Activated B cell treated with CpG ODN at 0.5 μM for 24 hours (primary cell): ENCODE measurements around the gene MKX. TPM values are rescaled to one million over a fixed set of nuclear protein-coding genes. Genes with fewer than 3 reads are reported as not detected.

Experiments used
- ATAC-seq: fragments of 200-7000 bp; cut with Tn5 transposase; one replicate; pipeline ENCODE4 v1.10.0; 2021; ENCODE audit warnings: low read depth, mild to moderate bottlenecking, moderate library complexity
- CTCF ChIA-PET: fragments of 350-600 bp; sonication (Branson Sonifier 250); formaldehyde crosslinking; loops from one replicate; lab custom pipeline; 2021; ENCODE audit warnings: antibody characterized with exemption; lab: Charles Lee
- POLR2A ChIA-PET: fragments of 350-600 bp; sonication (Branson Sonifier 250); formaldehyde crosslinking; loops from one replicate; lab custom pipeline; 2021; ENCODE audit warnings: antibody characterized with exemption; lab: Charles Lee
- DNase-seq: peaks from one replicate; pipeline ENCODE4 v3.0.0; 2022
- H3K27ac Mint-ChIP-seq: one replicate; pipeline ENCODE4 v1.8.0; 2020; ENCODE audit warnings: mixed read lengths
- H3K27me3 Mint-ChIP-seq: one replicate; pipeline ENCODE4 v1.8.0; 2021; ENCODE audit warnings: mixed read lengths
- H3K36me3 Mint-ChIP-seq: one replicate; pipeline ENCODE4 v1.8.0; 2021; ENCODE audit warnings: low read depth, mixed read lengths
- H3K4me1 Mint-ChIP-seq: one replicate; pipeline ENCODE4 v1.8.0; 2021; ENCODE audit warnings: mixed read lengths
- H3K4me3 Mint-ChIP-seq: one replicate; pipeline ENCODE4 v1.8.0; 2020; ENCODE audit warnings: mild to moderate bottlenecking, mixed read lengths
- H3K9me3 Mint-ChIP-seq: one replicate; pipeline ENCODE4 v1.8.0; 2020; ENCODE audit warnings: mixed read lengths
- CTCF ChIP-seq: fragments of 200-600 bp; IDR thresholded peaks from one replicate; pipeline ENCODE4 v1.8.0; 2022; ENCODE audit warnings: antibody characterized with exemption, mild to moderate bottlenecking
- intact Hi-C: fragments of 100-400 bp; cut with micrococcal nuclease; formaldehyde crosslinking; loops from one replicate; pipeline ENCODE4 v1.15.1; 2024
- total RNA-seq: library from RNA; stranded (reverse); gene quantifications from 2 replicates; pipeline ENCODE4 v1.2.3, GENCODE V29; 2022

The MKX gene
- total RNA-seq, 1 donor from 2014 or later, result not detected

- peaks cover 6% of the 10 kb centered on the region for H3K9me3 Mint-ChIP-seq
- intact Hi-C loops, result no loop called here
- no peaks in the 10 kb centered on the region for H3K4me1 Mint-ChIP-seq
- H3K27ac Mint-ChIP-seq, result no peak overlapping the region
- TF ChIP-seq CTCF, result no peak
- CTCF ChIA-PET, result no interaction called here
- ATAC-seq, result no peak
- POLR2A ChIA-PET, result no interaction called here
- H3K27me3 Mint-ChIP-seq, result peaks cover 22% of the 10 kb centered on the region
- H3K4me3 Mint-ChIP-seq, result no peak overlapping the region
- H3K36me3 Mint-ChIP-seq, result no peaks in the 10 kb centered on the region
- DNase-seq, result no peak
These were observed 33.9 kb upstream of the MKX start for GRCh38 chr10:27779462-27780015.

- DNase-seq, result no peak
- ChIA-PET CTCF (no interaction called here), POLR2A (no interaction called here)
- Mint-ChIP-seq H3K36me3 (no peaks in the 10 kb centered on the region), H3K27ac (no peak overlapping the region), H3K4me1 (no peaks in the 10 kb centered on the region), H3K4me3 (no peak overlapping the region), H3K9me3 (no peaks in the 10 kb centered on the region), H3K27me3 (peaks cover 44% of the 10 kb centered on the region)
- no peak for ATAC-seq
- intact Hi-C loops, result no loop called here
- TF ChIP-seq CTCF, result no peak
These were observed 29.2 kb upstream of the MKX start for GRCh38 chr10:27774831-27775230.

GRCh38 chr10:27771231-27771630 lies 25.6 kb upstream of the MKX start:
- H3K36me3 Mint-ChIP-seq, result no peaks in the 10 kb centered on the region
- no peak for ATAC-seq
- ChIA-PET POLR2A (no interaction called here), CTCF (no interaction called here)
- intact Hi-C loops, result no loop called here
- no peaks in the 10 kb centered on the region for H3K9me3 Mint-ChIP-seq
- peaks cover 34% of the 10 kb centered on the region for H3K27me3 Mint-ChIP-seq
- H3K4me1 Mint-ChIP-seq, result no peaks in the 10 kb centered on the region
- no peak overlapping the region for H3K4me3 Mint-ChIP-seq
- H3K27ac Mint-ChIP-seq, result no peak overlapping the region
- TF ChIP-seq CTCF, result no peak
- DNase-seq, result no peak

GRCh38 chr10:27770181-27770580 lies 24.6 kb upstream of the MKX start:
- no peak for TF ChIP-seq CTCF
- ATAC-seq, result no peak
- Mint-ChIP-seq H3K9me3 (no peaks in the 10 kb centered on the region), H3K4me3 (no peak overlapping the region), H3K36me3 (no peaks in the 10 kb centered on the region), H3K4me1 (no peaks in the 10 kb centered on the region), H3K27ac (no peak overlapping the region), H3K27me3 (peaks cover 32% of the 10 kb centered on the region)
- ChIA-PET POLR2A (no interaction called here), CTCF (no interaction called here)
- intact Hi-C loops, result no loop called here
- DNase-seq, result no peak

GRCh38 chr10:27760867-27761266 lies 15.2 kb upstream of the MKX start:
- POLR2A ChIA-PET, result no interaction called here
- no peaks in the 10 kb centered on the region for H3K36me3 Mint-ChIP-seq
- H3K4me1 Mint-ChIP-seq, result no peaks in the 10 kb centered on the region
- peaks cover 8% of the 10 kb centered on the region for H3K27me3 Mint-ChIP-seq
- no peak overlapping the region for H3K27ac Mint-ChIP-seq
- DNase-seq, result no peak
- no peak for TF ChIP-seq CTCF
- H3K9me3 Mint-ChIP-seq, result no peaks in the 10 kb centered on the region
- no peak overlapping the region for H3K4me3 Mint-ChIP-seq
- no peak for ATAC-seq
- CTCF ChIA-PET, result no interaction called here
- intact Hi-C loops, result no loop called here
